Suprapubic skin (tissue), 4 donors: ENCODE measurements around the gene HOMER1. TPM values are rescaled to one million over a fixed set of nuclear protein-coding genes. Genes with fewer than 3 reads are reported as not detected.

ENCODE experiments used
- DNase-seq, 2 donors: peaks; one replicate each; pipeline ENCODE4 v3.0.0-alpha.2; 2019; ENCODE audit warnings: low spot score in 2 of 2
- H3K27ac ChIP-seq: fragments of 200-600 bp; sonication (generic); one replicate; pipeline ENCODE4 v1.5.1; 2019
- H3K27me3 ChIP-seq: fragments of 200-600 bp; sonication (generic); one replicate; pipeline ENCODE4 v1.5.1; 2019
- H3K36me3 ChIP-seq: fragments of 200-600 bp; sonication (generic); one replicate; pipeline ENCODE4 v1.5.1; 2019
- H3K4me1 ChIP-seq: fragments of 200-600 bp; sonication (generic); one replicate; pipeline ENCODE4 v1.5.1; 2019
- H3K4me3 ChIP-seq: fragments of 200-600 bp; sonication (generic); one replicate; pipeline ENCODE4 v1.5.1; 2019; ENCODE audit warnings: mild to moderate bottlenecking
- H3K9me3 ChIP-seq: fragments of 200-600 bp; sonication (generic); one replicate; pipeline ENCODE4 v1.5.1; 2019
- EP300 ChIP-seq: sonication (generic); formaldehyde crosslinking; IDR thresholded peaks from one replicate; pipeline ENCODE4 v1.6.1; 2017; ENCODE audit warnings: antibody characterized with exemption
- POLR2A ChIP-seq, 2 donors: fragments of 450-650 bp; IDR thresholded peaks; one replicate each; pipeline ENCODE4 v1.6.1; 2017; ENCODE audit warnings: antibody characterized with exemption in 2 of 2, mild to moderate bottlenecking in 2 of 2, moderate library complexity in 2 of 2
- POLR2AphosphoS5 ChIP-seq, 3 donors: sonication (generic); formaldehyde crosslinking; IDR thresholded peaks; one replicate each; pipeline ENCODE4 v1.6.1; 2017; ENCODE audit warnings: antibody characterized with exemption in 3 of 3
- WGBS: methylation state at CpG from one replicate; pipeline ENCODE4 v1.1.5; 2018; 5-methylcytosine and 5-hydroxymethylcytosine counted together
- total RNA-seq, 4 donors: library from RNA; depleted of rRNA; stranded (reverse); fragments of >200 nt; gene quantifications; one replicate each; pipeline ENCODE4 v1.1.0, GENCODE V29; 2016
- TF ChIP-seq, protein P1 (sequence below), 2 donors: fragments of 200-600 bp in 1 of 2; fragments of 450-650 bp in 1 of 2; sonication (generic) in 1 of 2; IDR thresholded peaks; one replicate each; pipeline ENCODE4 v1.5.1; 2016 to 2019; ENCODE audit warnings: antibody characterized with exemption in 2 of 2, mild to moderate bottlenecking in 1 of 2, moderate library complexity in 1 of 2

HOMER1 gene
- total RNA-seq, 4 donors from 2014 or later, result 6.0 to 7.5 (median 7.0) TPM

DNA sequence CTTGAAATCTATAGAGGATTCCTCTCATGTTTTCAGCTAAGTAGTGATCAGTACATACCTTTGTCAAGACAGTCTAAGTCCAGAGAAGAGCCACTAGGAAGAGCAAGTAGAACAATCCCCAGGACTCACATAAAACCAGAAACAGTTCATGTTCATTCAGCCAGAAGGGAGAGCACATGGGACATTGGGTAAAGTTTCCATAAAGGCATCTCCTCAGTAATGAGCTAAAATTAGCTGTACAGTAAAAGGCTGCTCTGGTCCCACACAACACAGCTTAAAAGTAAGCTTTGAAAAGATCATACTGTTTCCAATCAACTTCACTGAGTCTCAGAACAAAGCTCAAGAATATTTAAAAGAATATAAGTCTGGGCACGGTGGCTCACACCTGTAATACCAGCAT, 32.4 kb downstream of the HOMER1 start:
- no peak overlapping the region for H3K27ac ChIP-seq
- WGBS, result 100% methylated on average over 1 of the region's 1 CpG

DNA sequence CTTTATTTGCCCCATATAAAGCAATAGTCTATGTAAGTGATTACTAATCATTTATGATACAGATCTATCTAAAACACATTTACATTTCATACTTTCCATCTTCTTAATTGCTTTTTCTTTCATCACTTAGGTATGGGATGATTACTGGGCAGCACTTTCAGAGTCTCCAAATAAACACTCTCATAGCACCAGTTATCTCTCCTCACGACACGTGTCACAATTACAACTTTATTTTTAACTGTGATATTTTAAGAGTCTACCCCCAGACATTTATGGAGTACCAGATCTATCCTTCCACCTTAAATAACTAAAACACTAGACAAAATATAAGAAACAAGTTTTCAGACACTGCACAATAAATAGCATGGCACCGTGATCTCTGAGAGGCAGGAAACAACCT, 32.9 kb downstream of the HOMER1 start:
- H3K4me3 ChIP-seq, result no peak overlapping the region
- TF ChIP-seq POLR2AphosphoS5 (IDR thresholded peaks at IDR 0.05), result no peak
- TF ChIP-seq, protein P1, sequence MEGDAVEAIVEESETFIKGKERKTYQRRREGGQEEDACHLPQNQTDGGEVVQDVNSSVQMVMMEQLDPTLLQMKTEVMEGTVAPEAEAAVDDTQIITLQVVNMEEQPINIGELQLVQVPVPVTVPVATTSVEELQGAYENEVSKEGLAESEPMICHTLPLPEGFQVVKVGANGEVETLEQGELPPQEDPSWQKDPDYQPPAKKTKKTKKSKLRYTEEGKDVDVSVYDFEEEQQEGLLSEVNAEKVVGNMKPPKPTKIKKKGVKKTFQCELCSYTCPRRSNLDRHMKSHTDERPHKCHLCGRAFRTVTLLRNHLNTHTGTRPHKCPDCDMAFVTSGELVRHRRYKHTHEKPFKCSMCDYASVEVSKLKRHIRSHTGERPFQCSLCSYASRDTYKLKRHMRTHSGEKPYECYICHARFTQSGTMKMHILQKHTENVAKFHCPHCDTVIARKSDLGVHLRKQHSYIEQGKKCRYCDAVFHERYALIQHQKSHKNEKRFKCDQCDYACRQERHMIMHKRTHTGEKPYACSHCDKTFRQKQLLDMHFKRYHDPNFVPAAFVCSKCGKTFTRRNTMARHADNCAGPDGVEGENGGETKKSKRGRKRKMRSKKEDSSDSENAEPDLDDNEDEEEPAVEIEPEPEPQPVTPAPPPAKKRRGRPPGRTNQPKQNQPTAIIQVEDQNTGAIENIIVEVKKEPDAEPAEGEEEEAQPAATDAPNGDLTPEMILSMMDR (IDR thresholded peaks at IDR 0.05), result no peak
- no peaks in the 10 kb centered on the region for H3K27me3 ChIP-seq
- no peaks in the 10 kb centered on the region for H3K36me3 ChIP-seq
- no peak for DNase-seq
- no peaks in the 10 kb centered on the region for H3K4me1 ChIP-seq
- 91% methylated on average over 3 of the region's 3 CpGs for WGBS
- no peak overlapping the region for H3K27ac ChIP-seq
- no peaks in the 10 kb centered on the region for H3K9me3 ChIP-seq

More for the DNA sequence above, 32.4 kb downstream of the HOMER1 start:
- Histone ChIP-seq H3K4me1 (no peaks in the 10 kb centered on the region), H3K36me3 (no peaks in the 10 kb centered on the region), H3K4me3 (no peak overlapping the region), H3K9me3 (no peaks in the 10 kb centered on the region), H3K27me3 (no peaks in the 10 kb centered on the region)
- no peak for DNase-seq
- TF ChIP-seq POLR2A (IDR thresholded peaks at IDR 0.05) (no peak), EP300 (no peak), POLR2AphosphoS5 (IDR thresholded peaks at IDR 0.05) (no peak)
- TF ChIP-seq, protein P1 (IDR thresholded peaks at IDR 0.05), result no peak

DNA sequence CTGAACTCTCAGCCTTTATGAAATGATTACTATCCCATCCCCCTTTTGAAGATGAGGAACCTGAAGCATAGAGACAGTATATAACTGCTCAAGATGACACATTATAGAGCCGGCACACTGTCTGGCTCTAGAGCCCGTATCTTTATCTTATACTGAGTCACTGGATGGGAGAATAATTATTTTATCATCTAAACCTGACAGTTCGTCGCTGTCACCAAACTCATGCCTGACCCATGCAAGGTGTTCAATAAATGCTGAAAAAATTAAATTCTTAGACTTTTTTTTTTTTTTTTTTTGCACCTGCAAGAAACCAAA, 38.8 kb downstream of the HOMER1 start:
- 87% methylated on average over 4 of the region's 4 CpGs for WGBS
- TF ChIP-seq, protein P1 (IDR thresholded peaks at IDR 0.05), result no peak
- no peak for TF ChIP-seq POLR2AphosphoS5 (IDR thresholded peaks at IDR 0.05)
- TF ChIP-seq POLR2A (IDR thresholded peaks at IDR 0.05), result no peak
- TF ChIP-seq EP300, result no peak
- no peaks in the 10 kb centered on the region for H3K9me3 ChIP-seq
- H3K27ac ChIP-seq, result no peak overlapping the region
- H3K4me3 ChIP-seq, result no peak overlapping the region
- DNase-seq, result no peak
- no peaks in the 10 kb centered on the region for H3K4me1 ChIP-seq
- H3K36me3 ChIP-seq, result no peaks in the 10 kb centered on the region
- no peaks in the 10 kb centered on the region for H3K27me3 ChIP-seq

DNA sequence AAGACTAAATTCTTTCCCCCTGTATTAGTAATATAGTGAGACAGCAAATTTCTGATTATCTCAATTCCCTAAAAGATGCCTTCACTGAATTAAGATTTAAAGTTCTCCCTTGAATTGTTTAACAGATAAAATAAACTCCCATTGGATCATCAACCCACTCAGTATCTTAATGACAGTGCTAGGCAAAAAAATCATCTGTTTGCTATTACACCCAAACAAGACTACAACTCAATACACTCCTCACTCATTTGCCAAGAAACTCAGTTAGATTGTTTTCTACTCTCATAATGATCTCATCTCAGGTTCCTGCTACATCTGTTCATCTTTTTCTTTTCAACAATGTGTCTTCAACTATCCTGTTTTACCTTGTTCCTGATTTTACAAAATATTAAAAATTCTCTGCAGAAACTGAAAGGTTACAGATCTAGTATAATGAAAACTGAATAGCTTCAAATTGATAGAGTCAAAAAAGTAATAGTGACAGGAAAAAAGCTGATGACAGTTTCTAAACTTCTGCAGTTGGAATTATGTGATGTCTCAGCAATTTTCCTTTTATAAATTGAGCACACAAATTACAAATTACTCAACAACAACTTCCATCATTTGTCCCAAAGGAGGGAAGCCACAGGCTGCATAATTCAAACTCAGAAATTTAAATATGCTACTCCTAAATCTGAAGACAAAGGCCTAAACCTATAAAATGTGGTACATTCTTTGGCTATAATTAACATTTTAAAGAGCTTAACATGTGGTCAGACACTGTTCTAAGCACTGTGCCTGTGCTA, 39.4 kb downstream of the HOMER1 start:
- no peaks in the 10 kb centered on the region for H3K4me1 ChIP-seq
- no peaks in the 10 kb centered on the region for H3K36me3 ChIP-seq
- H3K27ac ChIP-seq, result no peak overlapping the region
- no peak for TF ChIP-seq POLR2AphosphoS5 (IDR thresholded peaks at IDR 0.05)
- TF ChIP-seq, protein P1 (IDR thresholded peaks at IDR 0.05), result no peak
- no peak for TF ChIP-seq POLR2A (IDR thresholded peaks at IDR 0.05)
- no peak for TF ChIP-seq EP300
- DNase-seq, result no peak
- no peak overlapping the region for H3K4me3 ChIP-seq
- H3K27me3 ChIP-seq, result no peaks in the 10 kb centered on the region
- no peaks in the 10 kb centered on the region for H3K9me3 ChIP-seq

DNA sequence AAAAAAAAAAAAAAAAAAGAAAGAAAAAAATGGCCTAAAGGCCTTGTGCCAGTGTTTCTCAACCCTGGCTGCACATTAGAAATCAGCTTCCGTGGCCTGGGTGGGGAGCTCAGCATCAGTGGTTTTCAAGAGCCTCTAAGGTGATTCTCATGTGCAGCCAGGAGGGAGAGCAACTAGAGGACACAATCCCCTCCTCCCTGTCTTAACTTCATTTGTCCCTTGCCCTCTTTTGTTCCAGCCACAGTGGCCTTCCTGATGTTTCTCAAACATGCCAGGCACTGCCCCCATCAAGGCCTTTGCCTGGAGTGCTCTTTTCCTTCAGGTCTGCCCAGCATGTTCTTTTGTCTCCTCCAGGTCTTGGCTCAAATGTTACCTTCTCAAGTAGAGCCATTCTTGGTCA, 42.4 kb downstream of the HOMER1 start:
- Histone ChIP-seq H3K4me1 (no peaks in the 10 kb centered on the region), H3K27ac (no peak overlapping the region), H3K36me3 (no peaks in the 10 kb centered on the region), H3K4me3 (no peak overlapping the region), H3K9me3 (no peaks in the 10 kb centered on the region), H3K27me3 (no peaks in the 10 kb centered on the region)
- TF ChIP-seq, protein P1 (IDR thresholded peaks at IDR 0.05), result no peak
- TF ChIP-seq POLR2A (IDR thresholded peaks at IDR 0.05), result no peak
- TF ChIP-seq EP300, result no peak
- TF ChIP-seq POLR2AphosphoS5 (IDR thresholded peaks at IDR 0.05), result no peak
- no peak for DNase-seq
- 83% methylated on average over 1 of the region's 1 CpG for WGBS
